ENCODE measurements around the gene PTK6. TPM values are rescaled to one million over a fixed set of nuclear protein-coding genes. Genes with fewer than 3 reads are reported as not detected.

PTK6 gene
- total RNA-seq, 1 donor from 2014 or later = 0.13 TPM

- no peak for TF ChIP-seq CTCF (IDR thresholded peaks at IDR 0.05)
- peaks cover 2% of the 10 kb centered on the region for H3K4me1 Mint-ChIP-seq (ENCODE audit: unreplicated experiment)
- peaks cover 2% of the 10 kb centered on the region for H3K27me3 Mint-ChIP-seq (ENCODE audit: unreplicated experiment)
- no peaks in the 10 kb centered on the region for H3K9me3 Mint-ChIP-seq (ENCODE audit: unreplicated experiment)
- no peak for DNase-seq (ENCODE audit: extremely low spot score, unreplicated experiment)
- no peaks in the 10 kb centered on the region for H3K36me3 Mint-ChIP-seq (ENCODE audit: unreplicated experiment)
- no peak overlapping the region for H3K27ac Mint-ChIP-seq (ENCODE audit: unreplicated experiment)
- no peak overlapping the region for H3K4me3 Mint-ChIP-seq (ENCODE audit: unreplicated experiment)
These were observed 40.5 kb downstream of the PTK6 start for GRCh38 chr20:63496596-63497120.

DNA sequence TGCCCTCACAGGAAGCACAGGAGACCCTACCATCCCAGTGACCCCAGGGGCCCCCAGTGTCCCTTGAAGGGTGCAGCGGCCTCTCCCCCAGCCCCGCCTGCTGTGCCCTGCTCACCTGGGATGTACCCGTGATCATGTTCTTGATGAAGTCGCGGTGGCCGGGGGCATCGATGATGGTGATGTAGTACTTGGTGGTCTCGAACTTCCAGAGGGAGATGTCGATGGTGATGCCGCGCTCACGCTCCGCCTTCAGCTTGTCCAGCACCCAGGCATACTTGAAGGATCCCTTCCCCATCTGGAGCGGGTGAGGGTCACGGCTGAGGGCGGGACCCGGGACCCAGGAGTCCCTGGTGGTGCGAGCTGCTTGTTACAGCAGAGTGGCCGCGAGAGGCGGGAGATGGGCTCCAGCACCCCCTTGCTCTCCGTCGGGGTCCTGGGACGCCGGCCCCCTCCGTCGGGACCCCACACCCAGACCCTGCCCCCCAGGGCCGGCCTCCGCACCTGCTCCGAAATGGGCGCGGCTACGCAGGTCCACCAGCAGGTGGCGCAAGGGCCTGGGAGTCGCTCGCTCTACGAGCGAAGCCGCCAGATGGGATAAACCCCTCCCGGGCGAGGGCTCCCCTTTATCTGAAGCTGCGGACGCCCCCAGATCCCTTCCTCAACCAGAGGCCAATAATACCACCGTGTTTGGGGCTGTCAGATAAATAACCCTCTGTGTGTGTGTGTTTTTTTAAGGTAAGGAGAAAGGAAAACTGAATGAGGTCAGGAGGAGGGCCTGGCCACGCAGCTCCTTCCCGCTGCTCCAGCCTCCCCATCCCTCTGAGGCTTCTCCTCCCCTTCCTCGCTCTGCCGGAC is 41.2 kb downstream of the PTK6 start:
- H3K27me3 Mint-ChIP-seq (ENCODE audit: unreplicated experiment) = no peaks in the 10 kb centered on the region
- no peak overlapping the region for H3K27ac Mint-ChIP-seq (ENCODE audit: unreplicated experiment)
- peak overlapping the region; percentile 60 for H3K4me3 Mint-ChIP-seq (ENCODE audit: unreplicated experiment)
- DNase-seq (ENCODE audit: extremely low spot score, unreplicated experiment) = no peak
- H3K9me3 Mint-ChIP-seq (ENCODE audit: unreplicated experiment) = no peaks in the 10 kb centered on the region
- TF ChIP-seq CTCF (IDR thresholded peaks at IDR 0.05) = peak; percentile 97
- peaks cover 2% of the 10 kb centered on the region for H3K4me1 Mint-ChIP-seq (ENCODE audit: unreplicated experiment)
- H3K36me3 Mint-ChIP-seq (ENCODE audit: unreplicated experiment) = no peaks in the 10 kb centered on the region

GRCh38 chr20:63495167-63495720 is 41.9 kb downstream of the PTK6 start:
- TF ChIP-seq CTCF (IDR thresholded peaks at IDR 0.05) = no peak

DNA sequence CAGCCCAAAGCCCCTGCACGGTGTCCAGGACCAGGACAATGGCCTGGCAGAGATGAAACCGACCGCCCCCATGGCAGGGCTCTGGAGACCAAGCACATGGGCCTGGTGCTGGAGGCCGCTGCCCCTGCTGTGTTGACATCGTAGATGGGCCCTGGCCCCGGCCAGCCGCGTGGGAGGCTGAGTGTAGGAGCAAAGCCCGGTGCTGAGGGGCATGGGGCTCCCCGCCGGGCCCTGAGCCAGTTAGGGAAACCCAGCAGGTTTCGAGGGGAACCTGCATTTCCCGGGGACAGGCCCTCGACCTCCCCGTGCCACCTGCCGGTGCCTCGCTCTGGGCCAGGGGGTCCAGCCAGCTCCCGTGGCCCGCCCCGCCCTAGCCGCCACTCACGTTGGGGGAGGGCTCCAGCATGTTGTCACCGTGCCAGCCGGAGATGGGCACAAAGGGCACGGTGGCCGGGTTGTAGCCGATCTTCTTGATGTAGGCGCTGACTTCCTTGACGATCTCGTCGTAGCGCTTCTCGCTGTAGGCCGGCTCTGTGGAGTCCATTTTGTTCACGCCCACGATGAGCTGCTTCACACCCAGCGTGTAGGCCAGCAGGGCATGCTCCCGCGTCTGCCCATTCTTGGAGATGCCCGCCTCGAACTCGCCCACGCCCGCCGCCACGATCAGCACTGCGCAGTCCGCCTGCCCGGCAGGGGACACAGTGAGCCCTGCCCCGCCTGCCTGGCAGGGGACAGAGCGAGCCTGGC is 42.6 kb downstream of the PTK6 start:
- peaks cover 2% of the 10 kb centered on the region for H3K4me1 Mint-ChIP-seq (ENCODE audit: unreplicated experiment)
- no peak overlapping the region for H3K4me3 Mint-ChIP-seq (ENCODE audit: unreplicated experiment)
- DNase-seq (ENCODE audit: extremely low spot score, unreplicated experiment) = no peak
- no peaks in the 10 kb centered on the region for H3K9me3 Mint-ChIP-seq (ENCODE audit: unreplicated experiment)
- TF ChIP-seq CTCF (IDR thresholded peaks at IDR 0.05) = no peak
- H3K27me3 Mint-ChIP-seq (ENCODE audit: unreplicated experiment) = peaks cover 3% of the 10 kb centered on the region
- no peak overlapping the region for H3K27ac Mint-ChIP-seq (ENCODE audit: unreplicated experiment)
- H3K36me3 Mint-ChIP-seq (ENCODE audit: unreplicated experiment) = no peaks in the 10 kb centered on the region

More at GRCh38 chr20:63495167-63495720, 41.9 kb downstream of the PTK6 start:
- DNase-seq (ENCODE audit: extremely low spot score, unreplicated experiment) = no peak
- Mint-ChIP-seq H3K36me3 (ENCODE audit: unreplicated experiment) (no peaks in the 10 kb centered on the region), H3K27ac (ENCODE audit: unreplicated experiment) (no peak overlapping the region), H3K27me3 (ENCODE audit: unreplicated experiment) (peaks cover 2% of the 10 kb centered on the region), H3K4me1 (ENCODE audit: unreplicated experiment) (peaks cover 2% of the 10 kb centered on the region), H3K4me3 (ENCODE audit: unreplicated experiment) (no peak overlapping the region), H3K9me3 (ENCODE audit: unreplicated experiment) (no peaks in the 10 kb centered on the region)

DNA sequence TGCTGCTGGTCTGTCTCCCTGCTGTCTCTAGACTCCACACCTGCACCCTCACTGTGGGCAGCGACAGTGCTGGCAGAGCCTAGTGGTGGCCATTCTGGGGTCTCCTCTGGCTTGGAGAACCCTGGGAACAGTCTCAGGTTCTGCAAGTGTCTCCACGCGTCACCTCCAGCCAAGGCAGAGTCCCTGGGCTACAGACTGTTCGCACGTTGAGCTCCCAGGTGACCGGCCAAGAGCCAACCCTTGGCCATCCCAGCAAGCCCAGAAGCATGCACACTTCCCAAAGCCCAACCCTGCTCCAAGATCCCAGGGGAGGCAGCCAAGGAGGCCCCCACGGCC is 43.1 kb downstream of the PTK6 start:
- no peaks in the 10 kb centered on the region for H3K36me3 Mint-ChIP-seq (ENCODE audit: unreplicated experiment)
- H3K27me3 Mint-ChIP-seq (ENCODE audit: unreplicated experiment) = peaks cover 3% of the 10 kb centered on the region
- TF ChIP-seq CTCF (IDR thresholded peaks at IDR 0.05) = no peak
- no peak overlapping the region for H3K27ac Mint-ChIP-seq (ENCODE audit: unreplicated experiment)
- H3K4me3 Mint-ChIP-seq (ENCODE audit: unreplicated experiment) = no peak overlapping the region
- no peak for DNase-seq (ENCODE audit: extremely low spot score, unreplicated experiment)
- peaks cover 2% of the 10 kb centered on the region for H3K4me1 Mint-ChIP-seq (ENCODE audit: unreplicated experiment)
- no peaks in the 10 kb centered on the region for H3K9me3 Mint-ChIP-seq (ENCODE audit: unreplicated experiment)
